Measurements from ENCODE around the gene FBLN5. TPM values are rescaled to one million over a fixed set of nuclear protein-coding genes. Genes with fewer than 3 reads are reported as not detected.

The FBLN5 gene
- total RNA-seq, 1 experiment from 2014 or later = 0.23 TPM

DNA sequence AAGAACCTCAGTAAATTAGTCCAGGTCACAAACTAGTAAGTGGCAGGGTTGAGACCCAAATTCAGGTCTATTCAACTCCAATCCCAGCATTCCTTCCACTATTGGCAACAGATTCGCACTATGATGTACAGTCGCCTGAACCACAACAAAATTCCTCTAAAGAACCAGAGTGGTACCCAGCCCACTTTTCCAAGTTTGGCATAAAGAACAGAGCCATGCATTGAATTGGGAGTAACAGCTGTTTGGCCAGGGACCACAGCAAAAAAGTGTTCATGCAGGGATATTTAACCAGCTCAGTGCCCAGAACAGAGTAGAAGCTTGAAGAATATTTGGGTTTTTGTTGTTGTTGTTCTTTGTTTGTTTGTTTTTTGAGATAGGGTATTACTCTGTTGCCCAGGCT is 89.9 kb downstream of the FBLN5 start:
- Histone ChIP-seq H3K36me3 (ENCODE audit: control insufficient read depth, insufficient read depth, low read length) (no peaks in the 10 kb centered on the region), H3K27me3 (ENCODE audit: control insufficient read depth, insufficient read depth, low read length) (0 out of 2 replicates have a peak, but pooled peaks cover 2% of the 10 kb centered on the region), H3K4me3 (ENCODE audit: low read depth in 2 of 2, low read length in 2 of 2) (no peak overlapping the region), H3K4me1 (ENCODE audit: control insufficient read depth, insufficient read depth, low read length) (no peaks in the 10 kb centered on the region), H3K9me3 (ENCODE audit: control insufficient read depth, insufficient read depth, low read depth, low read length) (no peaks in the 10 kb centered on the region), H3K27ac (ENCODE audit: low read length) (no peak overlapping the region)
- ATAC-seq (no peak), DNase-seq (ENCODE audit: low read depth, low spot score) (no peak)
- in situ Hi-C loops (cut with HindIII; ENCODE audit: low pct_unique_long_range_greater_than_20kb, low sequenced_read_pairs) (no loop called here), intact Hi-C loops (cut with micrococcal nuclease; ENCODE audit: unreplicated experiment) (no loop called here)
- ChIA-PET POLR2A (no interaction called here), CTCF (no interaction called here)
- TF ChIP-seq POLR2AphosphoS5 (IDR thresholded peaks at IDR 0.05; ENCODE audit: low read depth, low read length) = no peak
- TF ChIP-seq TCF7L2 (IDR thresholded peaks at IDR 0.05; ENCODE audit: low read depth, low read length) = no peak
- TF ChIP-seq, protein P1, sequence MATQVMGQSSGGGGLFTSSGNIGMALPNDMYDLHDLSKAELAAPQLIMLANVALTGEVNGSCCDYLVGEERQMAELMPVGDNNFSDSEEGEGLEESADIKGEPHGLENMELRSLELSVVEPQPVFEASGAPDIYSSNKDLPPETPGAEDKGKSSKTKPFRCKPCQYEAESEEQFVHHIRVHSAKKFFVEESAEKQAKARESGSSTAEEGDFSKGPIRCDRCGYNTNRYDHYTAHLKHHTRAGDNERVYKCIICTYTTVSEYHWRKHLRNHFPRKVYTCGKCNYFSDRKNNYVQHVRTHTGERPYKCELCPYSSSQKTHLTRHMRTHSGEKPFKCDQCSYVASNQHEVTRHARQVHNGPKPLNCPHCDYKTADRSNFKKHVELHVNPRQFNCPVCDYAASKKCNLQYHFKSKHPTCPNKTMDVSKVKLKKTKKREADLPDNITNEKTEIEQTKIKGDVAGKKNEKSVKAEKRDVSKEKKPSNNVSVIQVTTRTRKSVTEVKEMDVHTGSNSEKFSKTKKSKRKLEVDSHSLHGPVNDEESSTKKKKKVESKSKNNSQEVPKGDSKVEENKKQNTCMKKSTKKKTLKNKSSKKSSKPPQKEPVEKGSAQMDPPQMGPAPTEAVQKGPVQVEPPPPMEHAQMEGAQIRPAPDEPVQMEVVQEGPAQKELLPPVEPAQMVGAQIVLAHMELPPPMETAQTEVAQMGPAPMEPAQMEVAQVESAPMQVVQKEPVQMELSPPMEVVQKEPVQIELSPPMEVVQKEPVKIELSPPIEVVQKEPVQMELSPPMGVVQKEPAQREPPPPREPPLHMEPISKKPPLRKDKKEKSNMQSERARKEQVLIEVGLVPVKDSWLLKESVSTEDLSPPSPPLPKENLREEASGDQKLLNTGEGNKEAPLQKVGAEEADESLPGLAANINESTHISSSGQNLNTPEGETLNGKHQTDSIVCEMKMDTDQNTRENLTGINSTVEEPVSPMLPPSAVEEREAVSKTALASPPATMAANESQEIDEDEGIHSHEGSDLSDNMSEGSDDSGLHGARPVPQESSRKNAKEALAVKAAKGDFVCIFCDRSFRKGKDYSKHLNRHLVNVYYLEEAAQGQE (IDR thresholded peaks at IDR 0.05; ENCODE audit: insufficient read depth in 1 of 2, low read depth in 2 of 2, low read length in 1 of 2) = no peak
- TF ChIP-seq SIN3A (IDR thresholded peaks at IDR 0.05; ENCODE audit: borderline replicate concordance, insufficient read depth, low read depth, low read length) = no peak
- TF ChIP-seq, protein P2, sequence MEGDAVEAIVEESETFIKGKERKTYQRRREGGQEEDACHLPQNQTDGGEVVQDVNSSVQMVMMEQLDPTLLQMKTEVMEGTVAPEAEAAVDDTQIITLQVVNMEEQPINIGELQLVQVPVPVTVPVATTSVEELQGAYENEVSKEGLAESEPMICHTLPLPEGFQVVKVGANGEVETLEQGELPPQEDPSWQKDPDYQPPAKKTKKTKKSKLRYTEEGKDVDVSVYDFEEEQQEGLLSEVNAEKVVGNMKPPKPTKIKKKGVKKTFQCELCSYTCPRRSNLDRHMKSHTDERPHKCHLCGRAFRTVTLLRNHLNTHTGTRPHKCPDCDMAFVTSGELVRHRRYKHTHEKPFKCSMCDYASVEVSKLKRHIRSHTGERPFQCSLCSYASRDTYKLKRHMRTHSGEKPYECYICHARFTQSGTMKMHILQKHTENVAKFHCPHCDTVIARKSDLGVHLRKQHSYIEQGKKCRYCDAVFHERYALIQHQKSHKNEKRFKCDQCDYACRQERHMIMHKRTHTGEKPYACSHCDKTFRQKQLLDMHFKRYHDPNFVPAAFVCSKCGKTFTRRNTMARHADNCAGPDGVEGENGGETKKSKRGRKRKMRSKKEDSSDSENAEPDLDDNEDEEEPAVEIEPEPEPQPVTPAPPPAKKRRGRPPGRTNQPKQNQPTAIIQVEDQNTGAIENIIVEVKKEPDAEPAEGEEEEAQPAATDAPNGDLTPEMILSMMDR (IDR thresholded peaks at IDR 0.05) = no peak
- BruUV-seq (replicated peaks) = no TSS peak

DNA sequence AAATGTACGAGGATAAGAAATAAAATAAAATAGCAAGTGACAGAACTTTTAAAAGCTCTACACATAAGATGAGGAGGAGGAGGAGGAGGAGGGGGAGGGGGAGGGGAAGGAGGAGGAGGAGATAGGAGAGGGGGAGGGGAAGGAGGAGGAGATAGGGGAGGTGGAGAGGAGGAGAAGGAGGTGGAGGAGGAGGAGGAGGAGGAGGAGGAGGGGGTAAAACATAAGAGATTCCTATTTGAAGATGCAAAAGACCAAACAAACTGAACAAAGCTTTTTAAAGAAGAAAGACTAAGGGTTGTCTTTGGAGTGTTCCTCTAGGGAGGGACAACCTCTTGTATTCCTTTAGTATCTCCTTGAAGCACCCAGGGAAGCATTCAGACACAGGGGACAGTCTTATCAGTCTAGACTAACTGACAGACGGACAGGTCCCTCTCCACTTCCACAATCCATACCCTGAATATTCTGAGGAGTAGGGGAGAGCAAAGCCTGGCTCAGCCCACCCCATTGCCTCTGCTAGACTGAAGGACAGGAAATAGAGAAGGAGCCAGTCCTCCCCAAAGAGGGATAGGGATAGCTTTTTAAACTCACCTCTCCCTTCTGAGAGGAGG is 93.1 kb downstream of the FBLN5 start:
- intact Hi-C loops (cut with micrococcal nuclease; ENCODE audit: unreplicated experiment) = no loop called here
- no TSS peak for BruUV-seq (replicated peaks)
- in situ Hi-C loops (cut with HindIII; ENCODE audit: low pct_unique_long_range_greater_than_20kb, low sequenced_read_pairs) = no loop called here
- Histone ChIP-seq H3K27ac (ENCODE audit: low read length) (no peak overlapping the region), H3K4me1 (ENCODE audit: control insufficient read depth, insufficient read depth, low read length) (no peaks in the 10 kb centered on the region), H3K27me3 (ENCODE audit: control insufficient read depth, insufficient read depth, low read length) (0 out of 2 replicates have a peak, but pooled peaks cover 2% of the 10 kb centered on the region), H3K9me3 (ENCODE audit: control insufficient read depth, insufficient read depth, low read depth, low read length) (no peaks in the 10 kb centered on the region), H3K36me3 (ENCODE audit: control insufficient read depth, insufficient read depth, low read length) (no peaks in the 10 kb centered on the region), H3K4me3 (ENCODE audit: low read depth in 2 of 2, low read length in 2 of 2) (no peak overlapping the region)
- ATAC-seq = no peak
- ChIA-PET CTCF (interaction anchor here (0.7 kb wide), 1 partner anchor 32 kb away, joined by 8 read pairs; no protein-coding TSS in a partner anchor), POLR2A (no interaction called here)
- TF ChIP-seq, protein P1 (IDR thresholded peaks at IDR 0.05; ENCODE audit: insufficient read depth in 1 of 2, low read depth in 2 of 2, low read length in 1 of 2) = no peak
- TF ChIP-seq, protein P2 (IDR thresholded peaks at IDR 0.05) = no peak
- TF ChIP-seq SIN3A (IDR thresholded peaks at IDR 0.05; ENCODE audit: borderline replicate concordance, insufficient read depth, low read depth, low read length) = no peak
- no peak for TF ChIP-seq POLR2AphosphoS5 (IDR thresholded peaks at IDR 0.05; ENCODE audit: low read depth, low read length)
- TF ChIP-seq TCF7L2 (IDR thresholded peaks at IDR 0.05; ENCODE audit: low read depth, low read length) = no peak
- no peak for DNase-seq (ENCODE audit: low read depth, low spot score)

Measured in Panc1 (cell line).